Muscle of leg (tissue), 11 donors: Measurements from ENCODE around the gene GMIP. TPM values are rescaled to one million over a fixed set of nuclear protein-coding genes. Genes with fewer than 3 reads are reported as not detected.
"Not testable (repeated sequence)": the region's sequence is repeated elsewhere in the genome, so short reads cannot be mapped to it uniquely, and the experiment has no call there.

Experiments
- DNase-seq: peaks from one replicate; pipeline ENCODE4 v3.0.0; 2013
- H3K27ac ChIP-seq: one replicate; pipeline ENCODE4 v1.5.1; 2013; ENCODE audit warnings: mild to moderate bottlenecking, low read length, control low read depth
- H3K27me3 ChIP-seq: one replicate; pipeline ENCODE4 v1.6.1; 2013; ENCODE audit warnings: low read length; ENCODE audit not compliant: control insufficient read depth, insufficient read depth
- H3K36me3 ChIP-seq: one replicate; pipeline ENCODE4 v1.6.1; 2013; ENCODE audit warnings: low read length; ENCODE audit not compliant: control insufficient read depth, insufficient read depth
- H3K4me1 ChIP-seq: one replicate; pipeline ENCODE4 v1.6.1; 2013; ENCODE audit warnings: low read length; ENCODE audit not compliant: control insufficient read depth, insufficient read depth
- H3K4me3 ChIP-seq: one replicate; pipeline ENCODE4 v1.5.1; 2013; ENCODE audit warnings: low read length, control low read depth
- H3K9me3 ChIP-seq: replicated peaks from 2 replicates; pipeline ENCODE4 v1.6.1; 2013; ENCODE audit warnings: low read depth, low read length; ENCODE audit not compliant: control insufficient read depth
- WGBS: methylation state at CpG from one replicate; pipeline ENCODE4 v1.1.5; 2013; ENCODE audit warnings: missing lambda C conversion rate; ENCODE audit not compliant: insufficient coverage; 5-methylcytosine and 5-hydroxymethylcytosine counted together
- polyA plus RNA-seq, 8 donors: library from polyadenylated mRNA; unstranded; fragments of 120-200 nt; gene quantifications; one replicate each; pipeline versions ENCODE4 v1.2.1 to v1.2.3, GENCODE V29; 2013; ENCODE audit warnings: inconsistent platforms in 1 of 8, low replicate concordance in 1 of 8; ENCODE audit not compliant: insufficient read length in 8 of 8, insufficient read depth in 1 of 8
- total RNA-seq: library from RNA; stranded (reverse); fragments of 120-200 nt; gene quantifications from one replicate; pipeline ENCODE4 v1.2.4, GENCODE V29; 2013

The GMIP gene
- total and polyA plus RNA-seq, 9 donors, result 2.0 to 5.1 (median 3.6) TPM

GRCh38 chr19:19610376-19611202, 32.9 kb downstream of the GMIP start:
- peaks cover 11% of the 10 kb centered on the region for H3K4me1 ChIP-seq
- H3K36me3 ChIP-seq, result no peaks in the 10 kb centered on the region
- whole genome bisulfite sequencing, result 93% methylated on average over 4 of the region's 10 CpGs
- no peak for DNase-seq
- H3K4me3 ChIP-seq, result no peak overlapping the region
- H3K27ac ChIP-seq, result no peak overlapping the region
- H3K27me3 ChIP-seq, result no peaks in the 10 kb centered on the region
- H3K9me3 ChIP-seq, result no peaks in the 10 kb centered on the region

GRCh38 chr19:19606686-19607085, 36.8 kb downstream of the GMIP start:
- not testable (repeated sequence) for H3K4me1 ChIP-seq, H3K4me3 ChIP-seq, H3K36me3 ChIP-seq, H3K27me3 ChIP-seq, DNase-seq, H3K9me3 ChIP-seq, H3K27ac ChIP-seq
- WGBS, result 95% methylated on average over 6 of the region's 8 CpGs

- DNase-seq, result no peak
- Histone ChIP-seq H3K36me3 (no peaks in the 10 kb centered on the region), H3K27ac (peak overlapping the region; percentile 51), H3K27me3 (no peaks in the 10 kb centered on the region), H3K4me3 (no peak overlapping the region), H3K4me1 (peaks cover 5% of the 10 kb centered on the region), H3K9me3 (no peaks in the 10 kb centered on the region)
- no CpG with 5 or more reads among the region's 1 CpG for WGBS
Measured at GRCh38 chr19:19606021-19606420, 37.4 kb downstream of the GMIP start.

GRCh38 chr19:19602713-19603324, 40.6 kb downstream of the GMIP start:
- H3K4me1 ChIP-seq, result peaks cover 5% of the 10 kb centered on the region
- H3K36me3 ChIP-seq, result no peaks in the 10 kb centered on the region
- H3K9me3 ChIP-seq, result no peaks in the 10 kb centered on the region
- no peaks in the 10 kb centered on the region for H3K27me3 ChIP-seq
- no peak overlapping the region for H3K27ac ChIP-seq
- no peak for DNase-seq
- 74% methylated on average over 2 of the region's 3 CpGs for WGBS
- H3K4me3 ChIP-seq, result no peak overlapping the region

GRCh38 chr19:19602136-19602712, 41.2 kb downstream of the GMIP start:
- Histone ChIP-seq H3K27ac (no peak overlapping the region), H3K9me3 (no peaks in the 10 kb centered on the region), H3K4me1 (peaks cover 5% of the 10 kb centered on the region), H3K27me3 (no peaks in the 10 kb centered on the region), H3K4me3 (no peak overlapping the region), H3K36me3 (no peaks in the 10 kb centered on the region)
- 92% methylated on average over 2 of the region's 9 CpGs for WGBS
- DNase-seq, result no peak

DNA sequence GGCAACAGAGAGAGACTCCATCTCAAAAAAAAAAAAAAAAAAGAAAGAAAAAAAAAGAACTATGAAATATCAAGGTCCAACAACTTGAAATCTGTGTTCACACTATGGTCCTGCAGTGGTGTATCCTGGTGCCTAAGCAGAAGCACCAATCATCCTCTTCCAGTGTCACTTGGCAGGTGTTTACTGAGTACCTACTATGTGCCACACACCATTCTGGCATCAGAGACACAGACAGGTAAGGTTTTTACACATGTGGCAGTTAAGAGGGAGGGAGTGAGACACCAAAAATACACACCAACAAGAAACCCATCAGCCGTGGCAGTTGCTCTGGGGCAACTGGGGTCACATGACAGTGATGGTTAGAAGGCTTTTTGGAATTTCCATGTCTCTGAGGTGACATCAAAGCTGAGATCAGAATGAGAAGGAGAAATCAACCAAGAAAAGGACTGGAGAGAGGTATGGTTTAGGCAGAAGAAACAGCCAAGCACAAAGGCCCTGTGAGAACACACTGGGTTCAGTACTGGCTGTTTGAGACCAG, 42.6 kb downstream of the GMIP start:
- no peaks in the 10 kb centered on the region for H3K4me1 ChIP-seq
- H3K27me3 ChIP-seq, result no peaks in the 10 kb centered on the region
- DNase-seq, result no peak
- no peaks in the 10 kb centered on the region for H3K36me3 ChIP-seq
- no peaks in the 10 kb centered on the region for H3K9me3 ChIP-seq
- H3K4me3 ChIP-seq, result no peak overlapping the region
- no CpG with 5 or more reads among the region's 1 CpG for WGBS
- no peak overlapping the region for H3K27ac ChIP-seq

DNA sequence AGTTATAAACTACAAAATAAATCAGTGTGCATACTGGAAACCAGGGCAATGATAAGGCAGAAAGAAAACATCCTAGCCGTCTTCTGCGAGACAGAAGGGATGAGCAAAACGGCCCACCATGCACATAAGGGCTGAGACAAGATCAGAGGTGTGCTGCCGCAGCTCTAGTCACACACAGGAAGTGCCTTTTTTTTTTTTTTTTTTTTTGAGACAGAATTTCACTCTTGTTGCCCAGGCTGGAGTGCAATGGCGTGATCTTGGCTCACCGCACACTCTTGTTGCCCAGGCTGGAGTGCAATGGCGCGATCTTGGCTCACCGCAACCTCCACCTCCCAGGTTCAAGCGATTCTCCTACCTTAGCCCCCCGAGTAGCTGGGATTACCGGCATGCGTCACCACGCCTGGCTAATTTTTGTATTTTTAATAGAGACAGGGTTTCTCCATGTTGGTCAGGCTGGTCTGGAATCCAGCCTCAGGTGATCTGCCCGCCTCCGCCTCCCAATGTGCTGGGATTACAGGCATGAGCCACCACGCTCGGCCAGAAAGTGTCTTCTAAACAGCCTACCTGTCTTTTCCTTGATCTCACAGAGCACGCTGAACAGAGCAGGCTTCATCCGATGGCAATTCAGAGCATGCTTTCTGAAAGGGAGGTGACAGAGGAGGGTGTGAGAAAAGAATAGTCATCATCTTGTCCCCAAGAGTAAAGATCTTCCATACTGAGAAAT, 44.6 kb downstream of the GMIP start:
- H3K27me3 ChIP-seq, H3K36me3 ChIP-seq, H3K4me3 ChIP-seq, H3K9me3 ChIP-seq, DNase-seq, H3K27ac ChIP-seq, H3K4me1 ChIP-seq: not testable (repeated sequence)
- 92% methylated on average over 13 of the region's 20 CpGs for WGBS

GRCh38 chr19:19597809-19598306, 45.6 kb downstream of the GMIP start:
- H3K4me3 ChIP-seq, result no peak overlapping the region
- WGBS, result 83% methylated on average over 6 of the region's 8 CpGs

GRCh38 chr19:19595171-19595701, 48.2 kb downstream of the GMIP start:
- H3K27ac ChIP-seq, result no peak overlapping the region

More at GRCh38 chr19:19597809-19598306, 45.6 kb downstream of the GMIP start:
- H3K36me3 ChIP-seq, result no peaks in the 10 kb centered on the region
- no peak overlapping the region for H3K27ac ChIP-seq
- DNase-seq, result no peak
- H3K4me1 ChIP-seq, result no peaks in the 10 kb centered on the region
- no peaks in the 10 kb centered on the region for H3K27me3 ChIP-seq
- H3K9me3 ChIP-seq, result no peaks in the 10 kb centered on the region

More at GRCh38 chr19:19595171-19595701, 48.2 kb downstream of the GMIP start:
- 60% methylated on average over 6 of the region's 8 CpGs for whole genome bisulfite sequencing
- no peak overlapping the region for H3K4me3 ChIP-seq
- H3K4me1 ChIP-seq, result peaks cover 16% of the 10 kb centered on the region
- DNase-seq, result no peak
- no peaks in the 10 kb centered on the region for H3K9me3 ChIP-seq
- no peaks in the 10 kb centered on the region for H3K27me3 ChIP-seq
- no peaks in the 10 kb centered on the region for H3K36me3 ChIP-seq
